Activated CD4-positive, alpha-beta T cell treated with anti-CD3 and anti-CD28 coated beads, Interleukin-2, amount 50 U/mL, for 48 hours (primary cell): ENCODE results near the gene SF3B1.
"Not testable (repeated sequence)": the region's sequence is repeated elsewhere in the genome, so short reads cannot be mapped to it uniquely, and the experiment has no call there.

Experiments used
- DNase-seq, 2 experiments: peaks; one replicate each; pipeline ENCODE4 v3.0.0-alpha.2; 2020

The SF3B1 gene

GRCh38 chr2:197379308-197379917 lies 55.4 kb downstream of the SF3B1 start:
- DNase-seq = not testable (repeated sequence)

GRCh38 chr2:197378494-197379307 lies 56.1 kb downstream of the SF3B1 start:
- DNase-seq = peak; percentile 62 to 73

- DNase-seq = no peak
Observed at GRCh38 chr2:197378086-197378485, 56.7 kb downstream of the SF3B1 start.

GRCh38 chr2:197377670-197378069 lies 57.2 kb downstream of the SF3B1 start:
- DNase-seq = no peak

- no peak for DNase-seq
Observed at GRCh38 chr2:197372592-197372991, 62.2 kb downstream of the SF3B1 start.

GRCh38 chr2:197370664-197371063 lies 64.2 kb downstream of the SF3B1 start:
- DNase-seq = not testable (repeated sequence)

- no peak for DNase-seq
Observed at GRCh38 chr2:197369933-197370320, 64.9 kb downstream of the SF3B1 start.

GRCh38 chr2:197369228-197369932 lies 65.4 kb downstream of the SF3B1 start:
- DNase-seq = no peak

GRCh38 chr2:197368412-197368811 lies 66.4 kb downstream of the SF3B1 start:
- DNase-seq = no peak

- DNase-seq = no peak
Observed at GRCh38 chr2:197363998-197364397, 70.8 kb downstream of the SF3B1 start.

- DNase-seq = no peak
Observed at GRCh38 chr2:197360744-197361156, 74.1 kb downstream of the SF3B1 start.

GRCh38 chr2:197359859-197360258 lies 75.0 kb downstream of the SF3B1 start:
- no peak for DNase-seq

GRCh38 chr2:197358931-197359330 lies 75.9 kb downstream of the SF3B1 start:
- no peak for DNase-seq

GRCh38 chr2:197357986-197358385 lies 76.8 kb downstream of the SF3B1 start:
- no peak for DNase-seq

GRCh38 chr2:197356136-197356535 lies 78.7 kb downstream of the SF3B1 start:
- no peak for DNase-seq

- no peak for DNase-seq
Observed at GRCh38 chr2:197354169-197354558, 80.7 kb downstream of the SF3B1 start.

GRCh38 chr2:197353393-197354168 lies 81.2 kb downstream of the SF3B1 start:
- DNase-seq = no peak

GRCh38 chr2:197349699-197350098 lies 85.1 kb downstream of the SF3B1 start:
- DNase-seq = no peak

- DNase-seq = no peak
Observed at GRCh38 chr2:197348721-197349360, 86.0 kb downstream of the SF3B1 start.

GRCh38 chr2:197345846-197346370 lies 88.9 kb downstream of the SF3B1 start:
- DNase-seq = no peak

- not testable (repeated sequence) for DNase-seq
Observed at GRCh38 chr2:197343968-197344367, 90.9 kb downstream of the SF3B1 start.

- DNase-seq = no peak
Observed at GRCh38 chr2:197340591-197340990, 94.2 kb downstream of the SF3B1 start.
